HCT116 (cell line): ENCODE measurements around the gene SLC35G6. TPM values are rescaled to one million over a fixed set of nuclear protein-coding genes. Genes with fewer than 3 reads are reported as not detected.

Source experiments
- ATAC-seq: fragments of 200-7000 bp; cut with Tn5 transposase; 2 replicates; pipeline ENCODE4 v1.9.1; 2020; ENCODE audit warnings: mild to moderate bottlenecking, moderate library complexity
- BruUV-seq: library from RNA; stranded (reverse); fragments of 400-500 nt; replicated peaks from 2 replicates; lab custom pipeline; 2021; lab: Mats Ljungman, UMichigan
- CTCF ChIA-PET: fragments of 300-600 bp; sonication (Branson Sonifier 250); formaldehyde crosslinking; loops from one replicate; lab custom pipeline; 2021; ENCODE audit warnings: antibody characterized with exemption; lab: Charles Lee
- POLR2A ChIA-PET: fragments of 300-600, 350-600 bp; sonication (Branson Sonifier 250); formaldehyde crosslinking; loops from one replicate; lab custom pipeline; 2021; ENCODE audit warnings: antibody characterized with exemption; lab: Charles Lee
- RAD21 ChIA-PET, 2 experiments: fragments of 300-600 bp; sonication (Branson Sonifier 250); formaldehyde crosslinking; loops; one replicate each; lab custom pipeline; 2023; ENCODE audit warnings: low total read pairs in 2 of 2; ENCODE audit not compliant: uncharacterized antibody in 2 of 2, unreplicated experiment in 2 of 2, low non-redundant PET in 1 of 2; lab: Charles Lee
- DNase-seq: peaks from one replicate; pipeline ENCODE4 v3.0.0-alpha.2; 2010; ENCODE audit warnings: low read depth, low spot score
- H2AFZ ChIP-seq: fragments of 200-600 bp; shearing (Covaris generic), sonication (generic); 2 replicates; pipeline ENCODE4 v1.6.1; 2017; ENCODE audit warnings: low read depth, mixed run types, mixed read lengths, antibody characterized with exemption, low read length; ENCODE audit not compliant: poor library complexity, severe bottlenecking
- H3K27ac ChIP-seq: 2 replicates; pipeline ENCODE4 v1.5.1; 2012; ENCODE audit warnings: low read depth, low read length
- H3K27me3 ChIP-seq: fragments of 200-600 bp; sonication (generic); 2 replicates; pipeline ENCODE4 v1.6.1; 2016; ENCODE audit warnings: mixed run types, low read length, mixed read lengths; ENCODE audit not compliant: insufficient read depth
- H3K36me3 ChIP-seq, 2 experiments: fragments of 200-500 bp in 1 of 2; fragments of 200-600 bp in 1 of 2; sonication (Bioruptor generic) in 1 of 2; sonication (generic) in 1 of 2; 2 replicates each; pipeline versions ENCODE4 v1.5.1 to v1.6.1; 2014 to 2016; ENCODE audit warnings: low read length in 2 of 2, inconsistent platforms in 1 of 2, mixed read lengths in 1 of 2, mixed run types in 1 of 2; ENCODE audit not compliant: insufficient read depth in 2 of 2, control insufficient read depth in 1 of 2
- H3K4me1 ChIP-seq, 2 experiments: fragments of 200-600 bp in 1 of 2; sonication (generic) in 1 of 2; 2 replicates each; pipeline versions ENCODE4 v1.5.1 to v1.6.1; 2012 to 2017; ENCODE audit warnings: low read length in 2 of 2, inconsistent platforms in 1 of 2, mild to moderate bottlenecking in 1 of 2, mixed read lengths in 1 of 2, mixed run types in 1 of 2, moderate library complexity in 1 of 2; ENCODE audit not compliant: insufficient read depth in 2 of 2, control insufficient read depth in 1 of 2
- H3K4me2 ChIP-seq: fragments of 200-600 bp; sonication (generic); 2 replicates; pipeline ENCODE4 v1.6.1; 2017; ENCODE audit warnings: mixed run types, low read length, mixed read lengths
- H3K4me3 ChIP-seq, 2 experiments: fragments of 200-600 bp in 1 of 2; sonication (generic) in 1 of 2; replicated peaks in 1 of 2; 2 replicates each; pipeline ENCODE4 v1.5.1; 2011 to 2016; ENCODE audit warnings: low read length in 2 of 2, control low read depth in 1 of 2, low read depth in 1 of 2, mild to moderate bottlenecking in 1 of 2, mixed read lengths in 1 of 2, mixed run types in 1 of 2
- H3K79me2 ChIP-seq: fragments of 200-600 bp; sonication (generic); 2 replicates; pipeline ENCODE4 v1.6.1; 2017; ENCODE audit warnings: mild to moderate bottlenecking, mixed run types, low read length, moderate library complexity, mixed read lengths; ENCODE audit not compliant: insufficient read depth
- H3K9ac ChIP-seq: fragments of 200-600 bp; sonication (generic); 2 replicates; pipeline ENCODE4 v1.6.1; 2016; ENCODE audit warnings: low read length, mixed read lengths
- H3K9me2 ChIP-seq: fragments of 200-600 bp; sonication (generic), shearing (Covaris generic); 2 replicates; pipeline ENCODE4 v1.6.1; 2017; ENCODE audit warnings: mixed run types, mild to moderate bottlenecking, moderate library complexity; ENCODE audit not compliant: insufficient read depth
- H3K9me3 ChIP-seq, 2 experiments: fragments of 200-500 bp in 1 of 2; fragments of 200-600 bp in 1 of 2; sonication (Bioruptor generic) in 1 of 2; sonication (generic) in 1 of 2; 2 replicates each; pipeline ENCODE4 v1.6.1; 2014 to 2017; ENCODE audit warnings: low read length in 2 of 2, mixed read lengths in 2 of 2, inconsistent platforms in 1 of 2, low read depth in 1 of 2, mild to moderate bottlenecking in 1 of 2, mixed run types in 1 of 2, moderate library complexity in 1 of 2; ENCODE audit not compliant: control insufficient read depth in 1 of 2, insufficient read depth in 1 of 2
- H4K20me1 ChIP-seq: fragments of 200-600 bp; sonication (generic), shearing (Covaris generic); 2 replicates; pipeline ENCODE4 v1.6.1; 2017; ENCODE audit warnings: mixed run types, mild to moderate bottlenecking, moderate library complexity; ENCODE audit not compliant: insufficient read depth
- CEBPB ChIP-seq: IDR thresholded peaks from 2 replicates; pipeline ENCODE4 v1.6.1; 2012; ENCODE audit warnings: low read depth
- ELF1 ChIP-seq: IDR thresholded peaks from 2 replicates; pipeline ENCODE4 v1.6.1; 2012; ENCODE audit warnings: low read depth, borderline replicate concordance
- EZH2phosphoT487 ChIP-seq: fragments of 200-600 bp; IDR thresholded peaks from 2 replicates; pipeline ENCODE4 v1.6.1; 2018; ENCODE audit warnings: antibody characterized with exemption, borderline replicate concordance
- FOSL1 ChIP-seq: IDR thresholded peaks from 2 replicates; pipeline ENCODE4 v1.6.1; 2012; ENCODE audit warnings: low read depth
- POLR2A ChIP-seq: IDR thresholded peaks from 2 replicates; pipeline ENCODE4 v1.7.0; 2011; ENCODE audit warnings: borderline replicate concordance; ENCODE audit not compliant: insufficient read depth, insufficient read length; ENCODE audit errors: extremely low read depth
- POLR2AphosphoS5 ChIP-seq: IDR thresholded peaks from 2 replicates; pipeline ENCODE4 v1.6.1; 2011; ENCODE audit warnings: mild to moderate bottlenecking, low read depth, low read length, moderate library complexity
- RAD21 ChIP-seq: IDR thresholded peaks from 2 replicates; pipeline ENCODE4 v1.6.1; 2012; ENCODE audit warnings: low read depth, mild to moderate bottlenecking
- SP1 ChIP-seq: IDR thresholded peaks from 2 replicates; pipeline ENCODE4 v1.6.1; 2012; ENCODE audit warnings: low read depth
- YY1 ChIP-seq: IDR thresholded peaks from 2 replicates; pipeline ENCODE4 v1.6.1; 2011; ENCODE audit warnings: low read length, low read depth, moderate library complexity, mild to moderate bottlenecking; ENCODE audit not compliant: insufficient replicate concordance; ENCODE audit errors: extremely low read depth
- ZBTB33 ChIP-seq: IDR thresholded peaks from 2 replicates; pipeline ENCODE4 v1.6.1; 2011; ENCODE audit warnings: mild to moderate bottlenecking, low read length, moderate library complexity; ENCODE audit not compliant: insufficient replicate concordance; ENCODE audit errors: extremely low read depth
- ZNF274 ChIP-seq: fragments of 200-500 bp; sonication (Bioruptor generic); IDR thresholded peaks from 2 replicates; pipeline ENCODE4 v1.6.1; 2014; ENCODE audit warnings: mild to moderate bottlenecking, low read depth, low read length, inconsistent platforms
- intact Hi-C: fragments of 100-400 bp; cut with micrococcal nuclease; formaldehyde crosslinking; loops from 2 replicates; pipeline ENCODE4 v1.10.0; 2022
- total RNA-seq: library from RNA; stranded (reverse); gene quantifications from one replicate; pipeline ENCODE4 v1.2.1, GENCODE V29; 2021; ENCODE audit not compliant: unreplicated experiment
- TF ChIP-seq, protein P1 (sequence below): IDR thresholded peaks from 2 replicates; pipeline ENCODE4 v1.6.1; 2012
- TF ChIP-seq, protein P2 (sequence below): IDR thresholded peaks from 2 replicates; pipeline ENCODE4 v1.6.1; 2012

The SLC35G6 gene
- total RNA-seq, 1 experiment from 2014 or later: not detected

- Histone ChIP-seq H3K4me1 (peaks cover 29 to 42% of the 10 kb centered on the region in 2 experiments), H3K9me3 (no peaks in the 10 kb centered on the region), H3K27ac (no peak overlapping the region), H3K9me2 (no peaks in the 10 kb centered on the region), H3K79me2 (no peaks in the 10 kb centered on the region), H3K36me3 (no peaks in the 10 kb centered on the region), H3K27me3 (no peaks in the 10 kb centered on the region), H3K4me2 (no peak overlapping the region), H2AFZ (no peak overlapping the region), H3K9ac (no peak overlapping the region), H4K20me1 (no peaks in the 10 kb centered on the region), H3K4me3 (no peak overlapping the region)
- ChIA-PET POLR2A (interaction anchor here (0.6 kb wide), 1 partner anchor 286 kb away, joined by 3 read pairs; no protein-coding TSS in a partner anchor), CTCF (interaction anchor here (1.3 kb wide), 1 partner anchor 119 kb away, joined by 3 read pairs; no protein-coding TSS in a partner anchor), RAD21 (no interaction called here)
- ATAC-seq: no peak
- intact Hi-C loops: no loop called here
- no peak for TF ChIP-seq YY1
- TF ChIP-seq, protein P1, sequence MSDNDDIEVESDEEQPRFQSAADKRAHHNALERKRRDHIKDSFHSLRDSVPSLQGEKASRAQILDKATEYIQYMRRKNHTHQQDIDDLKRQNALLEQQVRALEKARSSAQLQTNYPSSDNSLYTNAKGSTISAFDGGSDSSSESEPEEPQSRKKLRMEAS: no peak
- no peak for TF ChIP-seq POLR2A
- TF ChIP-seq, protein P2, sequence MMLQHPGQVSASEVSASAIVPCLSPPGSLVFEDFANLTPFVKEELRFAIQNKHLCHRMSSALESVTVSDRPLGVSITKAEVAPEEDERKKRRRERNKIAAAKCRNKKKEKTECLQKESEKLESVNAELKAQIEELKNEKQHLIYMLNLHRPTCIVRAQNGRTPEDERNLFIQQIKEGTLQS: no peak
- no peak for TF ChIP-seq POLR2AphosphoS5
- TF ChIP-seq ELF1: no peak
- no peak for TF ChIP-seq CEBPB
- TF ChIP-seq SP1: no peak
- no peak for TF ChIP-seq ZBTB33
- TF ChIP-seq ZNF274: no peak
- no peak for TF ChIP-seq EZH2phosphoT487
- TF ChIP-seq RAD21: no peak
- TF ChIP-seq FOSL1: no peak
- no peak for DNase-seq
- BruUV-seq: no TSS peak
Measured at GRCh38 chr17:7441266-7441665, 40.0 kb upstream of the SLC35G6 start.
